ELF-1 (cell line): ENCODE measurements around the gene SLC35F3.

Experiments
- DNase-seq: peaks from one replicate; pipeline ENCODE4 v3.0.0-alpha.2; 2016; ENCODE audit warnings: low read depth, low spot score

The SLC35F3 gene

GRCh38 chr1:234039603-234040002 lies 135.1 kb downstream of the SLC35F3 start:
- DNase-seq: no peak

DNA sequence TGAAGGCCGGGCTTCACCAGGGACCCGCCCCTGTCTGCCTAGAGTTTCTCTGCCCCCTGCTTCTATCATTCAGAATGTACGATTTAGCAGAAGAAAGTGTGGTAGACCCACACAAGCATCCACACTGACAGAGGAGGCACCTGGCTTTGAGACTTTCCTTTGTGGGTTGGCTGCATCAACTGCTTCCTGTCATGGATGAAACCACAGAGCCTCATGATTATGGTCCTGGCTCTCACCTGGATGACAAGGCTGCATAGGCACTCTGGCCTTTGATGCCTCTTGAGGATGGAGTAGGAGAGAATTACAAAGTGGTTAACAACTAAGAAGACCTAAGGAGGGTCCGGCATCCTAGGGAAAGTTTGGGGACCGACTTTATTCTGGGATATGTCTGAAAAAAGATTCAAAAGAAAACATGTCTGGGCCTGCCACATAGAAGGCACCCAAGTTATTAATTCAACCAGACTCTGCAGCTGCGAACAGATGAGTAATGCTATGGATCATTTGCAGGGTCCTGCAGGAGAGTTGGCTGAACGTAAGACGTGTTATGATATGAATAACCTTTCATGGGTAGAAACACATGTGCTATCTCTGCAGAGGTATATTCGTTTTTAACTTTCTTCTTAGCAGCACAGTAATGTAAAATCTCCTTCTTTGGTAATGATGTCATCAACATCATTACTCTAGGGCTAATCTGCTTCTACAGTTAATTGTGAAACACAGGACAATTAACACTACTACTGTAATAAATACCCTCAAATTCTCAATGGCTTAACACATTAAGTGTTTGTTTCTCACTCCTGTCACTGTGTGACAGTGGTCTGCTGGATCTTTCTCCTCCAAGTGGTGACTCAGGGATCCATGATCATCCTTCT lies 136.2 kb downstream of the SLC35F3 start:
- no peak for DNase-seq

GRCh38 chr1:234044079-234044478 lies 139.6 kb downstream of the SLC35F3 start:
- no peak for DNase-seq

GRCh38 chr1:234047123-234047522 lies 142.6 kb downstream of the SLC35F3 start:
- DNase-seq: no peak

DNA sequence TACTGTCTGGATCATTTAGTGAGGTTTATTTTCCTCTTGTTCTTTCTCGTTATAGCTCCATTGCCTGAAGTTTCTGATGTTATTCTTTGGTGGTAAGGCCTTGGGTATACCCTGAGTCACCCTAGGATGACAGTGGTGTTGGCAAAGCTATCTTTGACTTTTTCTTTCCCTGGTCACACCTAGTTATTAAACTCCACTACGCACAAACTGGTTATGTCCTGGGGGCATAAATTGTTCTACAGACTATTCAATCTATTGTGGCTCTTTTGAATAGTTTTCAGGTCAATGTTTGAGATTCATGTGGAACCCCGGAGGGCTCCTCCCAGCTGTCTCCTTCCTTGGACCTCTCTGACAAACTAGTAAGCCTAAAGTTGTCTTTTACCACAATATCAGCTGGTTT lies 157.7 kb downstream of the SLC35F3 start:
- DNase-seq: no peak

DNA sequence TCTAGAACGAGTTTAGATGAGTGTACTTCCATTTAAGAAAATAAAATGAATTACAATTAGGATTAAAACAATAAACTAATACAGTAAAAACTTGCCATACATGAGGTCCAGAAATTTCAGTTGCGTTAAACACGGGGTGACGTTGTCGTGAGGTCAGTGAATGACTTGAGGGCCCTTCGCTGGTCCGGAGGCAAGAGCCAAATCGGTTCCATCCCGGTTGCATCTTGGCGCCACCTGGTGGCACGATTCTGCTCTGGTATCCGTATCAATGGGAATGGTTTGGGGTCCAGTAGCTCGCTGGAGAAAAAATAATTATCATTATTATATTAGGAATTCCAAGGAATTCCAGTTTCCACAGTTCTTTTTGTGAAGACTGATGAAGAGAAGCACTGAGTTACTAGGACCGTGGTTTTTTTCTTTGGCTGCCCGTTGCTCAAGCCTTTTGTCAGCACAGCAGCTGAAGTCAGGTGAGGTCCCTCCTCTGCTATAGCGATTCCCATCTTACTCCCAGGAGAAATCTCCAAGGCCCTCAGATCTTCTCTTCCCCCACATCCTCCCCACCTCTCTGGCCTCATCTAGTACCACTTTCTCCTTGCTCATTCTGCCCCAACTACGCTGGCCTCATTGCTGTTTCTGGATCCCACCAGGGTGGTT lies 161.4 kb downstream of the SLC35F3 start:
- DNase-seq: peak; percentile 77

DNA sequence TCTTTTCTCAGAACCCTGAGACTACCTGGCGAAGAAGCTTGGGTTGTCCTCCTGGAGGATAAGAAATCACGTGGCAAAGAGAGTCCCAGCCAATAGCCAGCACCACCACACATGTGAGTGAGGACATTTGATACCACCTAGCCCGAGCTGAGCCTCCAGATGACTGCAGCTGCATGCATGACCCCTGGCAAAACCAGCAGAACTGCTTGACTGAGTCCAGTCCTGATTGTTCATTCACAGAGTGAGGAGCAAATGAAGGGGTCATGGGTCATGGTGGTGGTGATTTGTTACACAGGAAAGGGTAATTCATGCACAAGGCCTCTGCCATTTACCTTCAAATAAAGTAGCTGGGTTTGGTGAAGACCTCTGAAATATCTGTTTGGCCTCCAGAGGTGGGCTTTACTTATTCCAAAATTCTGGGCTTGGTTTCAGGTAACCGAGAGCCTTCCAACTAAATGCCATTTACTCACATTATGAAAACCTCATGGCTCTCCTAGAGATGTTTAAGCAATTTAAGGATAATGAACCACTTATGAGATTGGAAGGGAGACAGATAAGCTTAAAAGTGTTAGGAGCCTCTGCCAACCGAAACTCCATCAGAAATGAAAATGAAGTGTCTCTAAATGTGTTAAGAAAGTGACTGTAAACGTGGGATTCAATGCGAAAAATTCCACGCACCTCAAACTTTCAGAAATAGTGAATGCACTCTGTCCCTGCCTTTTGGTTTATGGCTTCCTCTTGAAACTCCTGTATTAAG lies 163.3 kb downstream of the SLC35F3 start:
- peak; percentile 19 for DNase-seq

DNA sequence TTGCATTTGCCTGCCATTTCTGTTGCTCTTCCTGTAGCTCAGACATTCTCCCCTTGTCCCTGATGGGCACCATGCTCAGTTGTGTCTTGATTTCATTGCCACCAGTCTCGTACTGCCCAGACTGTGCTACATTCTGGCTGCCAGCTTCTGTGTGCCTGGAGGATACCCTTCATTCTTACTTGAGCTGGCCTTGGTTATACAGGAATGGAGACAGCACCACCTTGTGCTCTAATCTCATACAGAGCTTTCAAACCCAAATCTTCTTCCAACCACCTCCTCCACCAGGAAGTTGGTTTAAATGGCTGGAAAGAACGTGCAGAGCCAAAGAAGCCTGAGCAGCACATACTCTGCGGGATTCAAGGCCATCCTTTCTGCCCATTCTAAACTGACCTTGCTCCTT lies 165.3 kb downstream of the SLC35F3 start:
- peak; percentile 41 for DNase-seq

- DNase-seq: no peak
Observed at GRCh38 chr1:234072793-234073192, 168.3 kb downstream of the SLC35F3 start.

GRCh38 chr1:234078143-234078542 lies 173.7 kb downstream of the SLC35F3 start:
- no peak for DNase-seq

- peak; percentile 23 for DNase-seq
Observed at GRCh38 chr1:234079896-234080295, 175.4 kb downstream of the SLC35F3 start.

- DNase-seq: no peak
Observed at GRCh38 chr1:234083460-234083859, 179.0 kb downstream of the SLC35F3 start.

- no peak for DNase-seq
Observed at GRCh38 chr1:234089396-234089795, 184.9 kb downstream of the SLC35F3 start.

DNA sequence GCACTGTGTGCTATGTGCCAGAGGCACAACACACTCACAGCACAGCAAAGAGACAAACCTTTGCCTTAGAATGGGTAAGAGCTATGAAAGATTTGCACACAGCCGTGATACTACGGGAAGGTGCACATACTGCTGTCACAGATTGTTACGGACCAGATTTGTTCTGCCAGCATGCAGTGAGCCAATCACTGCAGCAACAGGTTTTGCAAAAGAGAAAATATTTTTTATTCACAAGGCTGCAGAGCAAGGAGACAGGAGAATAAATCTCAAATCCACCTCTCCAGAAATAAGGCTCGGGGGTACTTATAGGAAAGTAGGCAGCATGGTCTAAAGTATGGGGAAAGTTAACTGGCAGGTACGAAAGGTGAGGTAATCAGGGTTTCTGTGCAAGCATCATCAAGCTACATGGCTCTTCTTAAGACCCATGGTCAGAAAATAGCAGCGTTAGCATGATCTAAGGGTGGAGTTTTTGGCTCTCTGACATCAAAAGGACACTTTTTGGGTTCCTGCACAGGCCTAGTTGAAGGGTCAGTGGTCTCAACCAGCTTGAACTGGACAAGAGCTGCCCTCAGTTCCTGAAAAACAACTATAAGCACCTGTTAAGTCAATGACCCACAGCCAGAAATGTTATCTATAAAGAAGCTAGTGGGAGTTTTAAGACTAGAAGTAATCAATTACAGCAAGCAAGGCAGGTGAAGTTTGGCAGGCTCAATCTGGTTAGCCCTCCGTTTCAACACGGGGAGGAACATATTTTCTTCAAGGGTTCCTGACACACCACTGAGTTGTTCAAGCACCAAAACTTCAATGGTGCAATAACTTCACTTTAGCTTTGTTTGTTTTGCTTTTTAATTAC lies 186.0 kb downstream of the SLC35F3 start:
- no peak for DNase-seq

DNA sequence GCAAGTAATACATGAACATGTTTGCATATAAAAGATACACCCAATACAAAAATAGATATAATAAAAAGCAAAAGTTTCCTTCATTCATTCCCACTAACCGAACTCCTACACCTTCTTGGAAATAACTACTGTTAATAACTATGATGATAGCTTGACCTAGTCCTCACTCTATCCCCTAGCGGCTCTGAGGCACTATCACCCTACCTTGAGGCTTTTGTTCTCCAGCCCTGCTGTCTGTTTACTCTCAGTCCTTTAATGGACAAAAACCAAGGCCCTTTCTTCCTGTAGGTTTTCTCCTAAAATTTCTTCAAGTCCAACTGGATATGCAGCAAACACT lies 186.6 kb downstream of the SLC35F3 start:
- no peak for DNase-seq

DNA sequence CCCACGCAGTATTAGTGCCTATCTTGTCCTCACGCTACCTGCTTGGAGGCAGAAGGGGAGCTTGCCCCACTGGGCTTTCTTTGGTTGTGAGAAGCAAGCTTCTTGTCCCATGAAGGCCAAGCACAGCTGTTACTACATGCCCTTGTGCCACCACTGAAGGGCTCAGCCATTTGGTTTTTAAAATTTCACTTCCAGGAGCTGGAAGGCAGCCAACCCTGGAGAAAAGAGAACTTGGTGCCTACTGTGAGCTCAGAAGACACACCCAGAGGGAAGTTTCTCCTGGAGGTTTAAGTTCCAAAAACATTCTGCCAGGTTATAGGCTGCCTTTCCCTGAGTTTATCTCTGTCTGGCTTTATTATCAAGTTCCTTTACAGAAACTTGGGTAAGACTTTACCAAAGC lies 187.4 kb downstream of the SLC35F3 start:
- no peak for DNase-seq

DNA sequence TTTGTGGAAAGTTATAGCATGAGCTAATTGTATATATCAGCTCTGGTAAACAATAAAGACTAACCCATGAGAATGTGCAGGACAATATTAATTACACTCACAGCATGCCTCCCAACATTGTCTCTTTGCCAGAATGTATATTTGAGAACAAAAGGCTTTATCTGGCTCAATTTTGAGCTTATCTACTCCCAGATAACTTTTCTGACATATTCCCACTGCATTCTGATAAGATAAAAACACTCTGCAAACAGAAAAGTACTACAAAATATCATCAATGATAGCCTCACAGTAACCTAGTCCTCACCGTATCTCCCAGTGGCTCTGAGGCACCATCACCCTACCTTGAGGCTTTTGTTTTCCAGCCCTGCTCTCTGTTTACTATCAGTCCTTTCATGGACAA lies 188.6 kb downstream of the SLC35F3 start:
- DNase-seq: no peak

DNA sequence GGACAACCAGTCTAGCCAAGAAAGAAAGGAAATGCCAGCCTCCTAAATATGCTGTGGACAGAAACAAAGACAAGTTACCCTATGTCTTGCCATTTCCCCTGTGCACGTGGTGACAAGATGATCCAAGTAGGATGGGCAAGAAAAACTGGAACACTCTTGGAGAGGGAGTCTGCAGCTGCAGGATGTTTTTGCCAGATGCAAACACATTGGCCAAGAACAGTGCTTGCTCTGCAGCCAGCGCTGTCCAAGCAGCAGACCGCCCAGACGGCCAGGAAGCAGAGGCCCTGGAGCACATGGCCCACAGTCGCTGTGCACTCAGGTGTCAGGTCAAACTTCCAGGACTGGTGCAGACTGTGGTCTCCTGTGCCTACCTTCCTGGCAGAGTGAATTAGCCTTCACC lies 189.3 kb downstream of the SLC35F3 start:
- no peak for DNase-seq

DNA sequence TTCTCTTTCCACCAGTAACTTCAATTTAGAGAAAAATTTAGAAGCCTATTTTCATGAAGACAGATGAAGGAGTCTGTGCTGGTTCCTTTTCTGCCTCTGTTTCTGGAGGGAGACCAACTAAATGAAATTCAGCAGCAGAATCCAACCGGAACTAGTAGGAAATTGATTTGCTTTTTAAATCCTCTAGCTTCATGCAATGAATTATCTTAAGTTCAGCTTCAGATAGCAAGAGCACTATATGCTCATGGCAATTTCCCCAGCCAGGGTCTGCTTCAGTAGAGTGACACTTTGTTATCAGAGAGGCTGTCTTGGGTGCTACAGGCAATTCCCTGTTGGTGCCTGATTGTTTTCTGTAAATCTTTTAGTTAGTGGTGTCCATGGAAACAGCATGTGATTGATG lies 189.7 kb downstream of the SLC35F3 start:
- DNase-seq: no peak

- no peak for DNase-seq
Observed at GRCh38 chr1:234096161-234096770, 191.8 kb downstream of the SLC35F3 start.

DNA sequence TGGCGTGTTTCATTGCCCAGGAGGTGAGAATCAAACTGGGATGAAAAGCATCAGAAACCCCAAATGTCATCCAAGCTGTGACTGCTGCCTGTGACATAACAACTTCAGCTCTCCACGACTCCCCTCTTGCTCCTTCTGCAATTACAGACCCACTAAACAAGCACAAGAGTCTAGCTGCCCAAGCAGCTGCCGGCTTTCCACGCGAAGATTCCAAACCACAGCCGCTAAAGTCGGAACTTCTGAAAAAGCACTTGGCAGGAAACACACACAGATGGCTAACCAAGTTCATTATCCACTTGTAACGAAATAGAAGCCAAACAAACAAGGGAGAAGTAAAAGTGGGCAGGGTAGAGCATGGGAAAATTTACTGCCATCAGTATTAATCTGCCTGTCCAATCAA lies 198.1 kb downstream of the SLC35F3 start:
- no peak for DNase-seq
